22Rv1 (cell line): ENCODE results near the gene TERT.
"Not testable (repeated sequence)": the region's sequence is repeated elsewhere in the genome, so short reads cannot be mapped to it uniquely, and the experiment has no call there.

Experiments used
- H3K27ac ChIP-seq: fragments of 450-650 bp; 2 replicates; pipeline ENCODE4 v1.5.1; 2017
- ZFX ChIP-seq: fragments of 450-650 bp; IDR thresholded peaks from 2 replicates; pipeline ENCODE4 v1.6.1; 2017; ENCODE audit warnings: antibody characterized with exemption, borderline replicate concordance
- TF ChIP-seq, protein P1 (sequence below): fragments of 450-650 bp; IDR thresholded peaks from 2 replicates; pipeline ENCODE4 v1.5.1; 2017; ENCODE audit warnings: mild to moderate bottlenecking

Gene TERT

DNA sequence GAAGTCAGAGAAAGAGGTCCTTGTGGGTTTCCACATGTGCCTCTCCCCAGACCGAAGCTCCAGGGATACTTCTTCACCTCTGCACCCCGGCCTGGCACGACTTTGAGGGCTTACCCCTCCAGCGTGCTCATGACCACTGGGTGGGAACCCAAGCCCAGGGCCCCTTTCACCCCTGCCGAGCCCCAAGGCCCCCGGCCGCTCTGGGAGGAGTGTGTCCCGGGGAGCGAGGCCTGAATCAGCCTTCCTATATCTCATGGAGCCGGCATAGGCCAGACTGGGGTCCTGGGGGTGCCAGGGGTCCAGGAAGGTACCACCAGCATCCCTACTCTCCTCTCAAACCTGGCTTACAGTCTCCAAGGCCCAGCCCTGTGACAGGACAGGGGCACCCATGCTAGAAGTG is 17.1 kb downstream of the TERT start:
- TF ChIP-seq, protein P1, sequence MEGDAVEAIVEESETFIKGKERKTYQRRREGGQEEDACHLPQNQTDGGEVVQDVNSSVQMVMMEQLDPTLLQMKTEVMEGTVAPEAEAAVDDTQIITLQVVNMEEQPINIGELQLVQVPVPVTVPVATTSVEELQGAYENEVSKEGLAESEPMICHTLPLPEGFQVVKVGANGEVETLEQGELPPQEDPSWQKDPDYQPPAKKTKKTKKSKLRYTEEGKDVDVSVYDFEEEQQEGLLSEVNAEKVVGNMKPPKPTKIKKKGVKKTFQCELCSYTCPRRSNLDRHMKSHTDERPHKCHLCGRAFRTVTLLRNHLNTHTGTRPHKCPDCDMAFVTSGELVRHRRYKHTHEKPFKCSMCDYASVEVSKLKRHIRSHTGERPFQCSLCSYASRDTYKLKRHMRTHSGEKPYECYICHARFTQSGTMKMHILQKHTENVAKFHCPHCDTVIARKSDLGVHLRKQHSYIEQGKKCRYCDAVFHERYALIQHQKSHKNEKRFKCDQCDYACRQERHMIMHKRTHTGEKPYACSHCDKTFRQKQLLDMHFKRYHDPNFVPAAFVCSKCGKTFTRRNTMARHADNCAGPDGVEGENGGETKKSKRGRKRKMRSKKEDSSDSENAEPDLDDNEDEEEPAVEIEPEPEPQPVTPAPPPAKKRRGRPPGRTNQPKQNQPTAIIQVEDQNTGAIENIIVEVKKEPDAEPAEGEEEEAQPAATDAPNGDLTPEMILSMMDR = no peak
- TF ChIP-seq ZFX = no peak
- no peak overlapping the region for H3K27ac ChIP-seq

GRCh38 chr5:1277331-1277730 is 17.5 kb downstream of the TERT start:
- no peak for TF ChIP-seq ZFX
- TF ChIP-seq, protein P1 = no peak
- no peak overlapping the region for H3K27ac ChIP-seq

DNA sequence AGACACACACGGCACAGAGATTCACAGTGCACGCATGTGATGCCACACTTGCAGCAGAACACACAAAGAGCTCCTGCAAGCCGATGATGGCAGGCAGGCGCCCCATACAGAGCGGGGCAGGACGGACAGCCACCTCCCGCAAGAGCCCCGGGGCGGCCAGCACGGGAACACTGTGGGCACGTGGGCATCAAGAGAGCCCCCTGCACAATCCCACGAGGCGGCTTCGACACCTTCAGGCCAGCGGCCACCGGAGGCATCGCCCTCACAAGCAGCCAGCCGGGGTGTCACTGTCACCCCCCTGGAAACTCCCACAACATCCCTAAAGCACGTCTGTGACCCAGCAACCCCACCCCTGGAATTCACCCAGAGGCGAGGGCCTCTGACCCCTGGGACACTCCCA is 17.9 kb downstream of the TERT start:
- H3K27ac ChIP-seq = no peak overlapping the region
- TF ChIP-seq, protein P1 = no peak
- no peak for TF ChIP-seq ZFX

DNA sequence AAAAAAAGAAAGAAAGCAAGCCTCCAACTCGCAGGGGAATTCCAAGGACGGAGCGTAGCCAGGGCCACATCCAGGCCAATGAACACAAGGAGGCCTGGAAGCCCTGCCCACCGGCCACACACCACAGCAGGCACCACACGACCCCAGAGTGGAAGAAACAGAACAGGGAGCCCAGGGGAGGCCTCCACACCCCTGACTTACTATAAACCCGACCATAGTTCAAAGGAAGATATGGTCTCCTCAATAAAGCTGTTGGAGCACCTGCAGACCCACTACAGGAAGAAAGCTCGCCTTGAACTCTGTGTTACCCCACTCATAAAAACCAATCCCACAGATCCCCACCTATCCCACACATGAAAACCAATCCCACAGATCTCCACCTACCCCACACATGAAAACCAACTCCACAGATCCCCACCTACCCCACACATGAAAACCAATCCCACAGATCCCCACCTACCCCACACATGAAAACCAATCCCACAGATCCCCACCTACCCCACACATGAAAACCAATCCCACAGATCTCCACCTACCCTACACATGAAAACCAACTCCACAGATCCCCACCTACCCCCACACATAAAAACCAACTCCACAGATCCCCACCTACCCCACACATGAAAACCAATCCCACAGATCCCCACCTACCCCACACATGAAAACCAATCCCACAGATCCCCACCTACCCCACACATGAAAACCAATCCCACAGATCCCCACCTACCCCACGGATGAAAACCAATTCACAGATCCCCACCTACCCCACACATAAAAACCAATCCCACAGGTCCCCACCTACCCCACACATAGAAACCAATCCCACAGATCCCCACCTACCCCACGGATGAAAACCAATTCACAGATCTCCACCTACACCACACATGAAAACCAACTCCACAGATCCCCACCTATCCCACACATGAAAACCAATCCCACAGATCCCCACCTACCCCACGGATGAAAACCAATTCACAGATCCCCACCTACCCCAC is 19.2 kb downstream of the TERT start:
- H3K27ac ChIP-seq = not testable (repeated sequence)

- TF ChIP-seq, protein P1 = no peak
- no peak for TF ChIP-seq ZFX
- H3K27ac ChIP-seq = no peak overlapping the region
These were observed 20.4 kb downstream of the TERT start for GRCh38 chr5:1274471-1274870.

- no peak for TF ChIP-seq ZFX
- TF ChIP-seq, protein P1 = no peak
These were observed 21.1 kb downstream of the TERT start for GRCh38 chr5:1273745-1274144.

DNA sequence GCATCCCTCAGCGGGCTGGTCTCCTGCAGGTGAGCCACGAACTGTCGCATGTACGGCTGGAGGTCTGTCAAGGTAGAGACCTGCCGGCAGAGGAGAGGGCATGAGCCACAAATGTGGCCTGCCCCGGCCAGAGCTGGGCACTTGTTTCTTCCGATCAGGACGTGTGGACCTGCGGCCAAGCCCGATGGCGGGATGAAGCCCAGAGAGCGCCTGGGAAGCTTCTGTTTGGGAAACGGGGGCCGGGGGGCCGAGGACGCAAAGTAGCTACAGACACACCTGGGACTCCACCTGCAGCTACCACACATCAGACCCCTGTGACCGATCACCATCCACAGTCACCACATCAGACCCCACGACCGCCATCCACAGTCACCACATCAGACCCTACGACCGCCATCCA is 22.7 kb downstream of the TERT start:
- H3K27ac ChIP-seq = no peak overlapping the region

More at GRCh38 chr5:1273745-1274144, 21.1 kb downstream of the TERT start:
- H3K27ac ChIP-seq = no peak overlapping the region

More for the DNA sequence above, 22.7 kb downstream of the TERT start:
- TF ChIP-seq ZFX = no peak
- TF ChIP-seq, protein P1 = no peak
